Activated naive CD4-positive, alpha-beta T cell treated with anti-CD3 and anti-CD28 coated beads for 36 hours (primary cell): ENCODE results near the gene NPBWR2. TPM values are rescaled to one million over a fixed set of nuclear protein-coding genes. Genes with fewer than 3 reads are reported as not detected.

Experiments used
- CTCF ChIA-PET: fragments of 350-600 bp; sonication (Branson Sonifier 250); formaldehyde crosslinking; loops from one replicate; lab custom pipeline; 2021; ENCODE audit warnings: antibody characterized with exemption; lab: Charles Lee
- DNase-seq: peaks from one replicate; pipeline ENCODE4 v3.0.0-alpha.2; 2020
- H3K27ac Mint-ChIP-seq: one replicate; pipeline ENCODE4 v1.8.0; 2021; ENCODE audit warnings: mild to moderate bottlenecking, mixed read lengths
- H3K27me3 Mint-ChIP-seq: one replicate; pipeline ENCODE4 v1.8.0; 2021; ENCODE audit warnings: low read depth, mixed read lengths
- H3K36me3 Mint-ChIP-seq: one replicate; pipeline ENCODE4 v1.8.0; 2021; ENCODE audit warnings: low read depth, mixed read lengths
- H3K4me1 Mint-ChIP-seq: one replicate; pipeline ENCODE4 v1.8.0; 2021; ENCODE audit warnings: low read depth, mixed read lengths
- H3K4me3 Mint-ChIP-seq: one replicate; pipeline ENCODE4 v1.8.0; 2021; ENCODE audit warnings: mild to moderate bottlenecking, moderate library complexity, mixed read lengths
- H3K9me3 Mint-ChIP-seq: one replicate; pipeline ENCODE4 v1.8.0; 2021; ENCODE audit warnings: mixed read lengths
- intact Hi-C: fragments of 100-400 bp; cut with micrococcal nuclease; formaldehyde crosslinking; loops from one replicate; pipeline ENCODE4 v1.15.1; 2023
- total RNA-seq, 2 experiments: library from RNA; stranded (reverse); gene quantifications; one replicate each; pipeline ENCODE4 v1.2.3, GENCODE V29; 2021

The NPBWR2 gene
- total RNA-seq, 2 experiments from 2014 or later = not detected

DNA sequence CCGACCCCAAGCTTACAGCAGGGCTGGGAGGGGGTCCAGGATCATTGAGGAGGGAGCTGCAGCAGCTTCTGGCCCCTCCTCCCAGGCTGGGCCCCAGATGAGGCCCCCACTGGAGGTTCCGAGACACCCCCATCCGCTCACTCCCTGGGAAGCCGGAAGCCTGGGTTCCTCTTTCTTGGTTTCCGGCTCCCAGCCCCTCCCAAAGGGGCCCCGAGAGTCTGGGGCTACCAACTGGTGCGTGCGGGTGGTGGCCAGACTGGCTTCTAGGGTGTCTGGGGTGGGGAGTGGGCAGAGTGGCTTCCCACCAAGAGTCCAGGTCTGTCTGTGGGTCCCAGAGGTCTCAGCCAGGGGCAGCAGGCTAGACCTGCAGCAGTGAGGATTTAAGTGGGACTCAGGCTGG, 30.3 kb downstream of the NPBWR2 start:
- Mint-ChIP-seq H3K27ac (peak overlapping the region; percentile 93), H3K27me3 (no peaks in the 10 kb centered on the region), H3K4me3 (peak overlapping the region; percentile 87), H3K9me3 (no peaks in the 10 kb centered on the region), H3K36me3 (peaks cover 2% of the 10 kb centered on the region), H3K4me1 (peaks cover 23% of the 10 kb centered on the region)
- CTCF ChIA-PET = interaction anchor here (2.2 to 2.4 kb wide), 2 partner anchors 38 to 97 kb away, joined by 5 to 9 read pairs; partner anchors contain the start of gene PRPF6
- peak; percentile 76 for DNase-seq
- intact Hi-C loops = loop anchor here (1.0 to 5.0 kb wide), 2 partner anchors 14 to 340 kb away; partner anchors contain the start of genes LIME1, SLC2A4RG and TCEA2

DNA sequence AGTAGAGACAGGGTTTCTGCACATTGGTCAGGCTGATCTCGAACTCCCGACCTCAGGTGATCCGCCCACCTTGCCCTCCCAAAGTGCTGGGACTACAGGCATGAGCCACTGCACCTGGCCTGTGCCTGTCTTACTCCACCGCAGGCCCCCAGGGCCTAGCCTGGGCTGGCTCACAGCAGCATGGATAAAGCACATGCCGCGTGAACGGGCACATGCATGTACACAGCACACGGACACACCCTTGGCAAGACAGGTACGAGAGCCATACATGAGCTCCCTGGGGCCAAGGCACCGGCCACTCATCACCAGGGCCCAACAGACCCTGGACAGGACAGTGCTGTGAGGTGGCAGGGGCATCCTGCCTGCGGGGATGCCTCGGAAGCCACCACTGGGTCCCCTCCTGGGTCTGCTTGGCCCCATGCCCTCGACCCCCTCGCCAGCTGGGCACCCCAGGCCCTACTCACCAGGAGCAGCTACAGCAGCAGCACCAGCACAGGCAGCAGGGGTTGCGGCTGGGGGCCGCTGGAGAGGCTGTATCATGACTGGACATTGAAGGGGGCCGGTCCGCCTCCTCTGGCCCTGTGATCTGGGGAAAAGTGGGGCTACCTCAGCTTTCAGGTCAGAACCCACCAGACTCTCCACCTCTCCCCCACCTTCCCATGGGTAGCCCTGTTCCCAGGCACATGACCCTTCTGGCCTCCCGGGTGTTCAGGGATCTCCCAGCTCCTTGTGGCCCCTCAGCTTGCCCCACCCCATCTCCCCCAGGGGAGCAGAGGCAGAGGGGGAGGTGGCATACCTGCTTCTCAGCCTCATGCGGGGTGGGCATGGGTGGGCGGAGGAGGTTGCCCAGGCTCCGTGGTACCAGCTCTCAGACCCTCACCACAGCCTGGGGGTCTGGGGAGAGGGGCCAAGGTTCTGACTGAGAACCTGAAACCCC, 31.0 kb downstream of the NPBWR2 start:
- no peak for DNase-seq
- H3K9me3 Mint-ChIP-seq = no peaks in the 10 kb centered on the region
- H3K4me1 Mint-ChIP-seq = peaks cover 19% of the 10 kb centered on the region
- H3K36me3 Mint-ChIP-seq = peaks cover 2% of the 10 kb centered on the region
- H3K4me3 Mint-ChIP-seq = peak overlapping the region; percentile 87
- CTCF ChIA-PET = interaction anchor here (2.2 to 2.4 kb wide), 2 partner anchors 38 to 96 kb away, joined by 5 to 9 read pairs; partner anchors contain the start of gene PRPF6
- H3K27ac Mint-ChIP-seq = peak overlapping the region; percentile 93
- intact Hi-C loops = loop anchor here (5.0 kb wide), 1 partner anchor 339 kb away; the partner anchor contains the start of genes LIME1 and SLC2A4RG
- no peaks in the 10 kb centered on the region for H3K27me3 Mint-ChIP-seq

DNA sequence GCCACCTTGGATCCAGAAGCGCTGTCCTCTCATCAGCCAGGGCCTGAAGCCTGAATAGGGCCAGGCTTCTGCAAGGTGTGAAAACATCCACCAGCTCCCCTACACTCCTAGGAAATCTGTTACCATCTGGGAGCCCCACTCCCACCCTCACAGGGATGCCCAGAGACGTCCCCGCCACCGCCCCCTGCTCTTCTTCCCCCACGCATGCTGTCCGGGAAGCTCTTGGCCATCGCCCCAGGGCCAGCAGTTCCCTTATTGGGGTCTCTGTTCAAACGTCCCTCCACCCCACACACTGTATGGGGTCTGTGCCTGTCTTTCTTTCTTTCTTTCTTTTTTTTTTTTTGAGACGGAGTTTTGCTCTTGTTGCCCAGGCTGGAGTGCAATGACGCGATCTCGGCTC, 31.8 kb downstream of the NPBWR2 start:
- DNase-seq = no peak
- Mint-ChIP-seq H3K27ac (peak overlapping the region; percentile 73), H3K36me3 (peaks cover 2% of the 10 kb centered on the region), H3K4me1 (peaks cover 17% of the 10 kb centered on the region), H3K4me3 (peak overlapping the region; percentile 87), H3K27me3 (no peaks in the 10 kb centered on the region), H3K9me3 (no peaks in the 10 kb centered on the region)
- CTCF ChIA-PET = interaction anchor here (2.4 kb wide), 1 partner anchor 95 kb away, joined by 5 read pairs; the partner anchor contains the start of gene PRPF6
- intact Hi-C loops = loop anchor here (5.0 kb wide), 1 partner anchor 338 kb away; the partner anchor contains the start of genes LIME1 and SLC2A4RG

DNA sequence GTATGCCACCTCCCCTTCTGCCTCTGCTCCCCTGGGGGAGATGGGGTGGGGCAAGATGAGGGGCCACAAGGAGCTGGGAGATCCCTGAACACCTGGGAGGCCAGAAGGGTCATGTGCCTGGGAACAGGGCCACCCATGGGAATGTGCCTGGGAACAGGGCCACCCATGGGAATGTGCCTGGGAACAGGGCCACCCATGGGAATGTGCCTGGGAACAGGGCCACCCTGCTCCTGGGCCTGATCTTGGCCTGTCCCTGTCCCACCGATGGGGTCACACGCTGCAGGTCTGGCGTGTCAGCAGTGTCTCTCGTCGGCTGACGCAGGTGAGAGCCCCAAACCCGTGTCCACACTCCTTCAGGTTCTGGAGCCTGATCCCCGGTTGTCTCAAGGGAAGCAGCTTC, 32.4 kb downstream of the NPBWR2 start:
- H3K27me3 Mint-ChIP-seq = no peaks in the 10 kb centered on the region
- H3K4me1 Mint-ChIP-seq = peaks cover 13% of the 10 kb centered on the region
- DNase-seq = no peak
- peaks cover 2% of the 10 kb centered on the region for H3K36me3 Mint-ChIP-seq
- CTCF ChIA-PET = interaction anchor here (0.6 to 2.4 kb wide), 2 partner anchors 94 to 471 kb away, joined by 4 to 5 read pairs; partner anchors contain the start of gene PRPF6
- intact Hi-C loops = loop anchor here (5.0 kb wide), 1 partner anchor 338 kb away; the partner anchor contains the start of genes LIME1 and SLC2A4RG
- no peak overlapping the region for H3K4me3 Mint-ChIP-seq
- no peak overlapping the region for H3K27ac Mint-ChIP-seq
- no peaks in the 10 kb centered on the region for H3K9me3 Mint-ChIP-seq

DNA sequence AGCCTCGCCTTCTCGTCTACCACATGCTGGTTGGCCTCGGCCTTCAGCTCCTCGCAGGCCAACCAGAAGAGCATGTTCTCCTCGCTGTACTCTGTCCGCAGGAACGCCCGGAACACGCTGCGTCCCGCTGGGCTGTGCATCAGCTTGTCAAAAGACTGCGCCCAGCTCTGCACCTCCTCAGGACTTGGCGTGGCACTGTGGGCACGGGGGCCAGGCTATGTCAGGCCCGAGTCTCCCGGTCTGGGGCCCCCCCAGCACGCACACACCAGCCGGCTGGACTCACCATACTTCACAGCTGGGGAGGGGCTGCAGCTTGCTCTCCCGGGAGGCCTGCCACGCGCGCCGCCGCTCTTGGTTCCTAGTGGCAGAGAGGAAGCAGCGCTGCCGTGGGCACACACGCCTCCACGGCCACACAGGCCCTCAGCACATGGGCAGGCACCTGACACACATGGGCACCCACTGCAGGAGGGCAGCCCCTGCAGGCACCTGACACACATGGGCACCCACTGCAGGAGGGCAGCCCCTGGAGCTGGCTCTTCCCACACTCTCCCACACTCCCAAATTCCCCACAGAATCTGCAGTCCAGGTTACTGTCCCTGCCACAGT, 33.1 kb downstream of the NPBWR2 start:
- intact Hi-C loops = no loop called here
- CTCF ChIA-PET = interaction anchor here (0.6 kb wide), 1 partner anchor 470 kb away, joined by 4 read pairs; no protein-coding TSS in a partner anchor
- DNase-seq = no peak

DNA sequence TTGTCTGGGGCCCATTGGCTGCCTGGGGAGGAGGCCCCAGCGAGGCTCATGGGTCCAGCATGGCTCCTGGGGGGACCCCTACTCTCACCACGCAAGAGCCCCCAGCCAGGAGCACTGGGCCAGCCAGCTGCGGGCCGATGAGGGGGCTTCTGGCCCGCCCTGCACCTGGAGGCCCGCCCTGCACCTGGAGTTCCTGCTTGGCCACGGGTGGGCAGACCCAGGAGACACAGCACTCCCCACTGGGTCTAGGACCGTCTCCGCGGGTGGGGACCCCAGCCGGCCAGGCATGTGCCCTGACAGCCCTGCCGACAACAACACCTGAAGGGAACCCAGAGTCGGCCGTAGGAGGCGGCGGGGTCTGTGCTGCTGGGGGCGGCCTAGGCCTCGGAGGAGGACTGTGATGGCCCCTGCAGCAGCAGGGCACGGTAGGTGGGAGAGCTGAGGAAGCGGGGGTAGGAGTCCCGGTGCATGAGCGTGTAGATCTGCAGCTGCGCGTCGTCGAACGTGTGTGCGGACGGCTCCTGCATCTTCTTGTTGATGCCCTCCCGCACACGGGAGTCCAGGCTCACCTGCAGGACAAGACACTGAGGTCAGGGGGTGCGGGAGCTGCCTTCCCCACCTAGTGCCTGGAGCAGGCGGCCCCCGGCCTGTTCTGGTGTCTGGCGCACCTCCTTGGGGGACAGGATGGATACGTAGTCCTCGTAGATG, 33.7 kb downstream of the NPBWR2 start:
- H3K27ac Mint-ChIP-seq = no peak overlapping the region
- no peak overlapping the region for H3K4me3 Mint-ChIP-seq
- peaks cover 10% of the 10 kb centered on the region for H3K4me1 Mint-ChIP-seq
- no peaks in the 10 kb centered on the region for H3K9me3 Mint-ChIP-seq
- peaks cover 2% of the 10 kb centered on the region for H3K36me3 Mint-ChIP-seq
- DNase-seq = no peak
- CTCF ChIA-PET = no interaction called here
- no peaks in the 10 kb centered on the region for H3K27me3 Mint-ChIP-seq
- intact Hi-C loops = no loop called here

More for the DNA sequence above, 33.1 kb downstream of the NPBWR2 start:
- H3K36me3 Mint-ChIP-seq = peaks cover 2% of the 10 kb centered on the region
- H3K4me1 Mint-ChIP-seq = peaks cover 13% of the 10 kb centered on the region
- H3K4me3 Mint-ChIP-seq = no peak overlapping the region
- H3K9me3 Mint-ChIP-seq = no peaks in the 10 kb centered on the region
- H3K27ac Mint-ChIP-seq = no peak overlapping the region
- no peaks in the 10 kb centered on the region for H3K27me3 Mint-ChIP-seq

DNA sequence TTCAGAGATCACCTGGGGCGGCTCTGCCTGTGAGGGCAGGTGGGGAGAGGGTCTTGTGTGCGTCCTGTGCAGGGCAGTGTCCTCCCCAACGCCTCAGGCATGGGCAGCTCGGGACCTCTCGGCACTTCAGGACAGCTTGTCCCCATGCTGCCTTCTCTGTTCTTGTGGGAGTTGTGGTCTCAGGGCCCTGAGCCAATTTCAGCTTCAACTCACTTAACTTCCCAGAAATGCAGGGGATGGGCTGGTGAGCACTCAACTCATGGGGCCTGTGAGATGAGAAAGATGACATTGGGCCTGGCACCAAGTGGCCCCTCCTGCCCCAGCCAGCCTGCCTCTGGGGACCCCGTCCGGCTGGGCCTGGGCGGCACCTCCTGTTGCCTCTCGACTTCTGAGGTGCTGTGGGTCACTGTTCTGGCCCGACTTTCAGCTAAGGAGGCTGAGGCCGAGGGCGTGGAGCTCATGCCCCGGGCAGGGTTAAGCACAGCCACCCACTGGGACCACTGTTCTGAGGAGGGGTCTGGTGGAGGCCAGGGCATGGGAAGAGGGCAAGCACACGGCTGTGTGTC, 34.8 kb downstream of the NPBWR2 start:
- CTCF ChIA-PET = interaction anchor here (1.0 kb wide), 1 partner anchor 33 kb away, joined by 4 read pairs; no protein-coding TSS in a partner anchor
- Mint-ChIP-seq H3K4me3 (no peak overlapping the region), H3K27me3 (no peaks in the 10 kb centered on the region), H3K9me3 (no peaks in the 10 kb centered on the region), H3K36me3 (peaks cover 2% of the 10 kb centered on the region), H3K27ac (no peak overlapping the region), H3K4me1 (peaks cover 9% of the 10 kb centered on the region)
- no peak for DNase-seq
- intact Hi-C loops = no loop called here

DNA sequence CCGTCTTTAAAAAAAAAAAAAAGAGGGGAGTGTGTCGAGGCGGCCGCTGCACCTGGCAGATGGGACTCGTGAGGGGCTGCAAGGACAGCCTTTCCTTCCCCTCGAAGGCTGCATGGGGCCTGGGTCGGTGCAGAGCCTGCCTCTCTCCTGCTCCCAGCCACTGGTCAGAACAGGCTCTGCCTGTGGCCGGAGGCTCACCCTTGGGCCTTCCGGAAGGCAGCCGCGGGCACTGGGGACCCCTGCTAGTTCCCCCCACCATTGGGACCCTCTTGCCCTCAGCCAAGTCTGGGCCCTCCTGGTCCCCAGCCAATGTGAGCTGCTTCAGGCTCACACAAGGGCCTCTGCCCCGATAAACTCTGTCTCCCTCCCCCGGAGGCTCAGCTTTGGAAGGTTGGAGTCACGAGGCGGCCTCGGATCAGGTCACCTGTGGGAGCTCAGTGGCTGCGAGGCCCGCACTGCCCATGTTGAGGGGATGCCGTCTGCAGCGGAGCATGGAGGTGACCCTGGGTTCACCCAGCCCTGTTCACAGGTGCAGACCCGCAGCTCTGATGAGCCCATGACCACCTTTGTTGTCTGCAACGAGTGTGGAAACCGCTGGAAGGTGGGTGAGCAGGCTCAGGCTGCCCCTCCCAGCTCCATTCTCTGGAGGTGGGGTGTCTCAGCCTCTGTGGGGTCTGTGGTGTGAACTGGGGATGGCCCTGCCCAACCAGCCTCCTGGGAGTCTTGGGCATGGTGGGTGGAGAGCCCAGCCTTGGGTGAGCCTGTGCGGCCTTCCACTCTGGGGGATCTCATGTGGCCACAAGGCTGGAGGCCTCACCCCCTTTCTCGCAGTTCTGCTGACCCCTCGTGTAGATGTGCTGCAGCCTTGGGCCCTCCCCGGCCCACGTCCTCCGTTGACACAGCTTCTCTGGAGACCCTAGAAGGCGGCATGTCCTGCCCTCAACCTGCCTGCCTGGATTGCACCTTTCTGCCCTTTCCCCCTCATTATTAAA, 35.7 kb downstream of the NPBWR2 start:
- intact Hi-C loops = no loop called here
- H3K27ac Mint-ChIP-seq = no peak overlapping the region

DNA sequence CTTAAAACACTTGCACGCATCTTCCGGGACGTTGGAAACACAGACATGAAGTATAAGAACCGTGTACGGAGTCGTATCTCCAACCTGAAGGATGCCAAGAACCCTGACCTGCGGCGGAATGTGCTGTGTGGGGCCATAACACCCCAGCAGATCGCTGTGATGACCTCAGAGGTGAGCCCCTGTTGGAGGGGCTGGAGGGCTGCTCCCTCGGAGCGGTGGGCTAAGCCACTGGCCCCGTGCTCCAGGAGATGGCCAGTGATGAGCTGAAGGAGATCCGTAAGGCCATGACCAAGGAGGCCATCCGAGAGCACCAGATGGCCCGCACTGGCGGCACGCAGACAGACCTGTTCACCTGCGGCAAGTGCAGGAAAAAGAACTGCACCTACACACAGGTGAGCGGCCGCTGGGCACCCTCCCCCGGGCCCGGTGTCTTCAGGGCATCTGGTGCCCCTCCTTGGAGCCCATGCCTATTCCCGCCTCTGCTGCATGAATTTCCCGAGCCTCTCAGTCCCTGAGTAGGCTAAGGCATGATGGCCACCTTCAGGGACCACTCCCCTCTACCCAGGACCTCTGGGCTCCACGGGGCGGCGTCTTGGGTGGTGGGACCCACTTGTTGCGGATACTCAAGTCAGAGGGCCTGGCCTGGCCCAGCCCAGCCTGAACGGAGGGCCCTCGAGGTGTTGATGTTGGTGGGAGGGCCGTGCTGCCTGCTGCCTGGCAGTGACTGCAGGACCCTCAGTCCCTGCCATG, 36.9 kb downstream of the NPBWR2 start:
- Mint-ChIP-seq H3K27me3 (no peaks in the 10 kb centered on the region), H3K27ac (no peak overlapping the region), H3K4me1 (peaks cover 22% of the 10 kb centered on the region), H3K9me3 (no peaks in the 10 kb centered on the region), H3K36me3 (peaks cover under 1% of the 10 kb centered on the region), H3K4me3 (no peak overlapping the region)
- CTCF ChIA-PET = interaction anchor here (0.8 to 1.3 kb wide), 2 partner anchors 11 to 31 kb away, joined by 3 to 7 read pairs; no protein-coding TSS in a partner anchor
- DNase-seq = no peak
- intact Hi-C loops = no loop called here

More for the DNA sequence above, 35.7 kb downstream of the NPBWR2 start:
- Mint-ChIP-seq H3K36me3 (peaks cover 2% of the 10 kb centered on the region), H3K9me3 (no peaks in the 10 kb centered on the region), H3K4me3 (no peak overlapping the region), H3K27me3 (no peaks in the 10 kb centered on the region), H3K4me1 (peaks cover 17% of the 10 kb centered on the region)
- CTCF ChIA-PET = interaction anchor here (1.0 kb wide), 1 partner anchor 32 kb away, joined by 4 read pairs; no protein-coding TSS in a partner anchor
- no peak for DNase-seq
